HG02938 (cell line): ENCODE results near the gene NRK.
"Not testable (repeated sequence)": the region's sequence is repeated elsewhere in the genome, so short reads cannot be mapped to it uniquely, and the experiment has no call there.

Experiments
- ATAC-seq: cut with Tn5 transposase; IDR thresholded peaks from one replicate; pipeline ENCODE4 v1.9.1; 2021; ENCODE audit warnings: mild to moderate bottlenecking, moderate library complexity; ENCODE audit not compliant: unreplicated experiment

The NRK gene, protein sequence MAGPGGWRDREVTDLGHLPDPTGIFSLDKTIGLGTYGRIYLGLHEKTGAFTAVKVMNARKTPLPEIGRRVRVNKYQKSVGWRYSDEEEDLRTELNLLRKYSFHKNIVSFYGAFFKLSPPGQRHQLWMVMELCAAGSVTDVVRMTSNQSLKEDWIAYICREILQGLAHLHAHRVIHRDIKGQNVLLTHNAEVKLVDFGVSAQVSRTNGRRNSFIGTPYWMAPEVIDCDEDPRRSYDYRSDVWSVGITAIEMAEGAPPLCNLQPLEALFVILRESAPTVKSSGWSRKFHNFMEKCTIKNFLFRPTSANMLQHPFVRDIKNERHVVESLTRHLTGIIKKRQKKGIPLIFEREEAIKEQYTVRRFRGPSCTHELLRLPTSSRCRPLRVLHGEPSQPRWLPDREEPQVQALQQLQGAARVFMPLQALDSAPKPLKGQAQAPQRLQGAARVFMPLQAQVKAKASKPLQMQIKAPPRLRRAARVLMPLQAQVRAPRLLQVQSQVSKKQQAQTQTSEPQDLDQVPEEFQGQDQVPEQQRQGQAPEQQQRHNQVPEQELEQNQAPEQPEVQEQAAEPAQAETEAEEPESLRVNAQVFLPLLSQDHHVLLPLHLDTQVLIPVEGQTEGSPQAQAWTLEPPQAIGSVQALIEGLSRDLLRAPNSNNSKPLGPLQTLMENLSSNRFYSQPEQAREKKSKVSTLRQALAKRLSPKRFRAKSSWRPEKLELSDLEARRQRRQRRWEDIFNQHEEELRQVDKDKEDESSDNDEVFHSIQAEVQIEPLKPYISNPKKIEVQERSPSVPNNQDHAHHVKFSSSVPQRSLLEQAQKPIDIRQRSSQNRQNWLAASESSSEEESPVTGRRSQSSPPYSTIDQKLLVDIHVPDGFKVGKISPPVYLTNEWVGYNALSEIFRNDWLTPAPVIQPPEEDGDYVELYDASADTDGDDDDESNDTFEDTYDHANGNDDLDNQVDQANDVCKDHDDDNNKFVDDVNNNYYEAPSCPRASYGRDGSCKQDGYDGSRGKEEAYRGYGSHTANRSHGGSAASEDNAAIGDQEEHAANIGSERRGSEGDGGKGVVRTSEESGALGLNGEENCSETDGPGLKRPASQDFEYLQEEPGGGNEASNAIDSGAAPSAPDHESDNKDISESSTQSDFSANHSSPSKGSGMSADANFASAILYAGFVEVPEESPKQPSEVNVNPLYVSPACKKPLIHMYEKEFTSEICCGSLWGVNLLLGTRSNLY (N-terminal part only)

DNA sequence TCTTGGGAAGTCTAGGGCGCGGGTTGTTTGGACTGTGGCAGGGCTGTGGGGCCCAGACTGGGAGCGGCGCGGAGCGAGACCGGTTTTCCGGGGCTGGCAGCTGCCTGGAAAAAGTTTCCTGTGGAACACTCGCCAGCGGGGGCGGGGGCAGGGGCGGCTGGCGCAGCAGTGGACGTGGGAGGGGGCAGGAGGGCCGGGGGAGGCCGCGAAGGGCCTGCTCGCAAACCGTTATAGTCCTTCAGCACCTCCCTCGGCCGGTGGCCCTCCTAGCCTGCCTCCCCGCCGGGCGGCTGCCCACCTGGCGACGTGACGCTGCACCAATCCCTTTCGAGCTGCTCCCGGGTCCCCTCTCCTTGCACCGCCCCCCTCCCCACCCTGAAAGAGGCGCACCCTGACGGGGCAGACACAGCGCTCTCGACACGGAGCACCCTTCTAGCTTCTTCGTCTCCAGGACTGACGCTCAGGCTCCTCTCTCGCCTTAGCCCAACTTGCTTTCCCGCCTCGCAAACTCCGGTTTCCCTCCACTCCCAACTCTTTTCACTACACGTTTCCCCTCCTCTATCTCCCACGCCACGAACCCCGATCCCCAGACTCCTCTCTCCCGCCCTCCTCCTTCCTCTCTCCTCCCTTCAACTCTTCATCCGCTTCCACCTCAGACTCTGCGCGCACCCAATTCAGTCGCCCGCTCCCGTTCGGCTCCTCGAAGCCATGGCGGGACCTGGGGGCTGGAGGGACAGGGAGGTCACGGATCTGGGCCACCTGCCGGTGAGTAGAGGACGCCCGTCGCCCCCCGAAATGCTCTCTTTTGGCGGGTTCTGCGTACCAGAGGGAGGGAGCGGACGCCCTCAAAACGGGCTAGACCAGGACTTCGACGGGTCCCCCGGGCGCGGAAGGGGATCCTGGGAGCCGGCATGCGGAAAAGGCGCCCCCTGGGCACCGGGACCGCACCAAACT, at the start of gene NRK:
NRK (plus strand) TSS at position 402 of the 954 bp plus-strand sequence; CDS start at position 709, 307 bp downstream.
- no peak for ATAC-seq

DNA sequence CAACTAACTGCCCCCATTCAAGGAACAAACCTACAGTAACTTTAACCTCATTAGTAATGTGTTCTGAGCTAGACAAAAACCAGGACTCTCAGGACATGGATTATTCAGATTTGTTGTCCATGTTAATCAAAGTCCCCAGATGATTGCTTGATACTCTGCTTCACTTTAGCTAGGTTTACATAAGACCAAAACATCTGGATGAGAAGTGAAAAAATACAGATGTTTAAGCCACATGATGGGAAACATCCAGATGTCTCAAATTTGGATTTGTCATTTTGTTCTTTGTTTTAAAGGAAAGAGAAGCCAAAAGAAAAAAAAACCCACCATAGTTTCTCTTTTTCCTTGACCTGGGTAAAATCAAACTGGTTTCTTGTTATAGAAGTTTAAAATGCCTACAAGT, 48.5 kb upstream of the NRK start:
- ATAC-seq = no peak

DNA sequence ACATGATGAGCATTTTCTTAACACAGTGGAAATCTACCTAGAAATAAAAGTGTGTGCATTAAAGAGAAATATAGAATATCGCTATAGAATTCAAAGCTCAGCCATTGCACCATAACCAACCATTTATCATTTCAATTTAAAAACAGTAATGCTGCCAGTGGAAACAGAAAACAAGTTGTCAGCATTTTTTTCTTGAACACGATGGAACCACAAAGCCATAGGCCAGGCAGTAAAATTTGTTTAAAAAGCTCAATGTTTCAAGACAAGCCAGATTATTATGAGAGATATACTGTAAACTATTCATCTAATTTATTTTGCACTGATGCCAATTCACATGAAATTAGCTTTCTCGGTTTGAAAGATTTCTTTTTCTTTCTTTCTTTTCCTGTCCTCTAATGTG, 46.7 kb upstream of the NRK start:
- ATAC-seq = no peak

DNA sequence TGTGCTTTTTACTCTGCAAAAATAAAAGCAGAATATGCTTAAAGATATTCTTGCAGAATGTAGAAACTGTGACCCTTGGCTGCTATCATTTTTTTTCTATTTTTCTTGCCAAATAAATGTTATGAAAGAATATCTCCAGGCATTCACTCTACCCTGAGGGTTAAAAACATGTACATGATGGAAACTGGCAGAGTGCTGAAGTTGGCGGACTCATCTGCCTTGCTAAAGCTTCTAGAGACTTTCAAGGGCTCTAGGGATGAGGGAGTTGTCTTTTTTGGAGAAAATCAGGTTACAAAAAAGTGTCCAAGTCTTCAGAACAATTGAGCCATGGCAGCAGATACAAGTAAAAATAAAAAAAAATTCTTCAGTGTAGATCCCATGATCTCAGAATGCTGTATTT, 40.5 kb upstream of the NRK start:
- no peak for ATAC-seq

DNA sequence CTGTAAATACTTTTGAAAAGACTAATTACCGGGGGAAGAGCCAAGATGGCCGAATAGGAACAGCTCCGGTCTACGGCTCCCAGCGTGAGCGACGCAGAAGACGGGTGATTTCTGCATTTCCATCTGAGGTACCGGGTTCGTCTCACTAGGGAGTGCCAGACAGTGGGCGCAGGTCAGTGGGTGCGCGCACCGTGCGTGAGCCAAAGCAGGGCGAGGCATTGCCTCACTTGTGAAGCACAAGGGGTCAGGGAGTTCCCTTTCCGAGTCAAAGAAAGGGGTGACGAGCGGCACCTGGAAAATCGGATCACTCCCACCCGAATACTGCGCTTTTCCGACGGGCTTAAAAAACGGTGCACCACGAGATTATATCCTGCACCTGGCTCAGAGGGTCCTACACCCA, 25.5 kb upstream of the NRK start:
- ATAC-seq = not testable (repeated sequence)

DNA sequence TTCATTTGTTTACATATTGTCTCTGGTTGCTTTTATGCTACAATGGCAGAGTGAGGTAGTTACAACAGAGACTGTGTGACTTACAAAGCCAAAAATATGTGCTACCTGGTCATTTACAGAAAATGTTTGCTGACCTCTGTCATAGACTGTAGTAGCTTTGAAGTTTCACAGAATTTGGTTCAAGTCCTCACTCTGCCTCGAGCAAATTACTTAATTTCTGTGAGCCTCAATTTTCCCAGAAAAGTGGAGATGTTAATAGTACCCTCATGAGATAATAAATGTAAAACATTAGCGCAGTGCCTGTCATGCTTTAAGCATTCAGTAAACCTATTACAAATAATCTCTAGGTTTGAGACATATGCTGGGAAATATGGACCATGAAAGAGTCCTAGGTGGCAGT, 18.4 kb upstream of the NRK start:
- ATAC-seq = no peak

DNA sequence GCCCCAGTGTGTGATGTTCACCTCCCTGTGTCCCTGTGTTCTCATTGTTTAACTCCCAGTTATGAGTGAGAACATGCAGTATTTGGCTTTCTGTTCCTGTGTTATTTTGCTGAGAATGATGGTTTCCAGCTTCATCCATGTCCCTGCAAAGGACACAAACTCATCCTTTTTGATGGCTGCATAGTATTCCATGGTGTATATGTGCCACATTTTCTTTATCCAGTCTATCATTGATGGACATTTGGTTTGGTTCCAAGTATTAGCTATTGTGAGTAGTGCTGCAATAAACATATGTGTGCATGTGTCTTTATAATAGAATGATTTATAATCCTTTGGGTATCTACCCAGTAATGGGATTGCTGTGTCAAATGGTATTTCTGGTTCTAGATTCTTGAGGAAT, 16.7 kb upstream of the NRK start:
- ATAC-seq = not testable (repeated sequence)

DNA sequence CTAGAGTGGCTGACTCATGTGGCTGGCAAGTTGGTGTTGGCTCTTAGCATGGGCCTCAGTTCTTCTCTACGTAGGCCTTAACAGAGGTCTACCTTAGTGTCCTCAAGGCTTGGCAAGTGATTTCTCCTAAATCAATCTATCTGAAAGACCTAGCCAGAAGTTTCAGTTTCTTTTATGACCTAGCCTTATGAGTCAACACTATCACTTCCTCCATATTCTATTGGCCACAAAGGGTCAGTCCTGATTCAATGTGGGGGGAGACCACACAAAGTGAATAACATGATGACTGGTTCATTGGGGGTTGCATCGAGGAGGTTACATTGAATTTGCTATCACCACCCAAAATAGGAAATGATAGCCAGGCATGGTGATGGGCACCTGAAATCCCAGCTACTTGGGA, 5.8 kb upstream of the NRK start:
- ATAC-seq = no peak

DNA sequence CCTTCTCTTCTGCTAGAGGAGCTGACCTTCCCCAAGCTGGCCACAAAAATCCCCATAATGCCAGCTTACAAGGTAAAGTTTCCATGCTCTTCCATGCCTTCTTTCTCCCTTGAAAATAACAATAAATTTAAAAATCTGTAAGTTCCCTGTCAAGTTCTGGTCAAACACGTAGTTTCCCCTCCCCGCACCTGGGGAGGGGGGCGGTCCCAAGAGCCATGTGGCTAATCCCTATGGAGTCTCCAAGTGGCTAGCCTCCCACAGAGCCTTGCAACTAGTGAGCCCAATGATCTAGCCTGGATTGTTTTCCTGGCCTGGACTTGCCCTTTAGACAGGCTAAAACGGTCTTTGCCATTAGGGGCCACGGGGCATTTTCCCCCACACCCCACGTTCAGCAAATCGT, 2.1 kb upstream of the NRK start:
- ATAC-seq = no peak

DNA sequence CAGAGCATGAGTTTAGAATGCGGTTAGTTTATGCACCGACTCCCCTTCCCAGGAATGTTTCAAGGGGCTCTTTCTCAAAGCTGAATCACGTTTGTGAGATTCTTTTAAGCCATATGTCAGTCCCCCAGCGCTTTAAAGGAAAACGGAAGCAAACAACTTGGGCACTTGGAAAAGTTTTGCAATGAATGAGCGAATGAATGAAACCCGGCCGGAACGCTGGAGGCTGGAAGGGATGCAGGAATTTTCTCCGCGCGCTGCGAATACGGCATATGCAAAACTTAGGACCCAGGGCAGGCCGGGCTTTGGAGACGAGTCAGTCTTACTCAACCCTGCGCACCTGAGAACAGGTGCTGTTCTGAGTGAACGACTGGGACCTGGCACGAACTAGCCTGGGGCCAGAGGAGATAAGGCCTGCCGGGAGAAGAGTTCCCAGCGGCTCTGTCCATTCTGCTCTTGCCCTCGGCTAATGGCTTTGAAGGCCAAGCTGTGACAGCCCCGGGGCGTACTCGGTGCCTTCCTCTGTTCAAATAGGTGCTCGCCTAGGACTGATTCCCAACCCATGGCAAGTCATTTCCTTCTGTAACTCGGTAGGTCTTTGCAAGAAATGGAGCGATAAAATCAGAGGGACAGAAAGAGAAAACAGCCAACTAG, 743 bp upstream of the NRK start:
- ATAC-seq = no peak

DNA sequence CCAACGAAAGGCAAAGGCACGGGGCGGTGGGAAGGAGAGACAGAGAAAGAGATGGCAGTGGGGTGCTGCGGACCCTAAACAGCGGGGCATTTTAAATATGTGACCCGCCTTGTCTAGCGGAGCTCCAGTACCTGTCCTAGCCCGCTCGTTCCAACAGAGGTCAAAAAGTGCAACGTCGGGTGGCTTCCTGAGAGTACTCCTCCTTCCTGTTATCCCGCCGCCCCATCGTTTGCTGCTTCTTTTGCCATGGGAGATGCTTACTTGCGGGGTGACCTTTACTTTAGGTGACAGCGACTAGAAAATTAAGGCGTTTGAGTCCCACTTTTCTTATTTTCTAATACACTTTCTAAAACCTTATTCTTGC, 735 bp downstream of the NRK start:
- ATAC-seq = no peak

DNA sequence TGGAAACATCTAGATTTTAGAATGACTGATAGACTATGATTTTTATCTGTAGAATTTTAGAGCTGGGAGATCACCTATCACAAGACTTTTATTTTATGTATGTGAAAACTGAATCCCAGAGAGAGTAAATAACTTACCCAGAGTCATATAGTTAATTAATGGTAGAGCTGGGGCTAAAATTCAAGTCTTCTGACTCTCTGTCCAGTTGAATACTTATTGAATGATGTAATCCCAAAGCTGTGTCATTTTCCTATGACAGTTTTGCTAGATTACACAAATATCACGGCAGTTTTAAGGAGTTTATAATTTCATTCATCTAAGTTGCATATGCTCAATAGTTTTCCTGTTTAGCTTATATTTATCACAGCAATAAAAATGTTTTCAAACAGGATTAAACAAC, 6.7 kb downstream of the NRK start:
- no peak for ATAC-seq

DNA sequence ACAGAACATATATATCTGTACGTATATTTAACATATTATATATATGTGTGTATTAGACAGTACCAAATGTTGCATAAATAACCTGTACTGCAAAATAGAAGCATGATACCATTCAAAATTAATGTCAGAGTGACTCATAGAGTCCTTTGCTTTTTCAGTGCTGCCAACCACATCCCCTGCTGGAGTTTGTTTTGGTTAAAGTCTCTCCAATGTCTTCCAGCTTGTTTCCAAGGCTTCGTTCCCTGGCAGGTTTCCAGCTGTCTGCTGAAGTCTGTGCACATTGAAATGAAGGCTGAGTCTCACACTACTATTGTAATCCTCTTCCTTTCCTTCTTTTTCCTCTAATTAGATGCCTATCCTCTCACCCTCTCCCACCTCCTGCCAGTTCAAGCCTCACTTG, 14.9 kb downstream of the NRK start:
- no peak for ATAC-seq

DNA sequence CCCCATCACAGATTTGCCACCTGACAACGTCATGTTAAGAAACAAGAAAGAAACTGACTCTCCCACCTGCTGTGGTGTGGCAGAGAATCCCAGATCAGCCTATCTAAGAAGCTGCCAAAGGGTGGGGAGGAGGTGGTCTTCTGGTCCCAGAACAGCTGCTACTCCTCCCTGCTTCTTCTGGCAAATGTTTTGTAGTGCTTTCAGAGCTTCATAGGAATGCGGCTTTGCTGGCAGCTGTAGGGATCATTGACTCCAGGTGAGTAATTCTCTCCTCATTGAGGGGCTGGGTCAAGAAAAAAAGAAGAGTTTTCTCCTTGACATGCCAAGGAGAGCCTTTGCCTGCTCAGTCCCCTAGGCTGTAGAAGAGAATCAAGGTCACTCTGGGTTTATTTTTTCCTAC, 23.3 kb downstream of the NRK start:
- no peak for ATAC-seq

DNA sequence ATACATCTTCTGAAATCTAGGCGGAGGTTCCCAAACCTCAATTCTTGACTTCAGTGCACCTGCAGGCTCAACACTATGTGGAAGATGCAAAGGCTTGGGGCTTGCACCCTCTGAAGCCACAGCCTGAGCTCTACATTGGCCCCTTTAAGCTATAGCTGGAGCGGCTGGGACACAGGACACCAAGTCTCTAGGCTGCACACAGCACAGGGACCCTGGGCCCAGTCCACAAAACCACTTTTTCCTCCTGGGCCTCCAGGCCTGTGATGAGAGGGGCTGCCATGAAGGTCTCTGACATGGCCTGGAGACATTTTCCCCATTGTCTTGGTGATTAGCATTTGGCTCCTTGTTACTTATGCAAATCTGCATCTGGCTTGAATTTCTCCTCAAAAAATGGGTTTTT, 27.8 kb downstream of the NRK start:
- ATAC-seq = not testable (repeated sequence)

DNA sequence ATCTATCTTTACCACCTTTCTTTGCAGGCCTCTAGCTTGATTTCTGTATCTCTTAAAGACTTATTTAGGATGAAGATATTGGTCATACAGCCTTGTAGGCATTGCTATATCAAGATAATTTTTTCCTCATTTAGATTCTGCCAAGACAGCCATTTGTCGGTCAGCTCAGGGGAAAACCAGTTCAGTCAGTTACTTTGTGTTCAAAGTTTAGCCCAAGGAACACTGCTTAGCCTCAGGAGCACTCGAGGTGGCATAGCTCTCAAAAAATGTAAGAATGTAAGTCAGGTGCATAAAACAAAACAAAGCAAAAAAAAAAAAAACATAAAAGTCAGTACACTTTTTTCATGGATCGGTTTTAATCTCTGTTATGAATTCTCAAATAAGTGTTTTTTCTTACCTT, 43.4 kb downstream of the NRK start:
- ATAC-seq = no peak

DNA sequence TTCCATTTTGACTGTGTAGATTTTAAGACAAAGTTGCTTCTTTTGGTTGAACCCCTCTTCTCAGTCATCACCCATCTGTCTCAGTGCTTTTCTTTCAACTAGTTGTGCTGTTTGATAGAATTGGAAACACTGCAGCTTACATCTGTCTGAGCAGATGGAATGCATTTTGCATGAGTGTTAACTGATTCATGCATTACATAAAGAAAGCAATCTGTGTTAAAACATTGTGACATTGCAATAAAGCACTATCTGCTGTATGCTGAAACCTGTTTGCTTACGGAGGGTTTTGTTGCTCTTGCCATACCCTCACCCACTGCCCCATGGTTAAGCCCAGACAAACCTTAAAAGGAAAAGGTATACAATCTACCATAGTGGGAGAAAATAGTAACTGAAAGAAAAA, 47.4 kb downstream of the NRK start:
- ATAC-seq = no peak

DNA sequence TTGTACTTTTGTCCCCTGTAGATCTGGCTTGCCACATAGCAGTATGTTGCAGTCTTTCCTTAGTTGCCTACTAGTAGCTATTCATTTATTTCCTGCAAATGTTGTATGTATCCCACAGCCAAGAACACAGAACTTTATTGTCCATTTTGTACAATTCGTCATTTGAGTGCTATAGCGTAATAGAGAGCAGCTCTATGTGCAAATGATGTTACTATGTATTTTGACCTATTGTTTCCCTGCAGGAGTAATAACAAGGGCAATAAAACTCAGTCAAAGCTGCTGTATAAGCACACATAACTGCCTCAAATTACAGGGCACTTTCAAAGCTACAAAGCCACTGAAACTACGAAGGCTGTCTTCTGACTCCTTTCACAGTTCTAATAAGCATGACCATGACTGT, 48.1 kb downstream of the NRK start:
- no peak for ATAC-seq

DNA sequence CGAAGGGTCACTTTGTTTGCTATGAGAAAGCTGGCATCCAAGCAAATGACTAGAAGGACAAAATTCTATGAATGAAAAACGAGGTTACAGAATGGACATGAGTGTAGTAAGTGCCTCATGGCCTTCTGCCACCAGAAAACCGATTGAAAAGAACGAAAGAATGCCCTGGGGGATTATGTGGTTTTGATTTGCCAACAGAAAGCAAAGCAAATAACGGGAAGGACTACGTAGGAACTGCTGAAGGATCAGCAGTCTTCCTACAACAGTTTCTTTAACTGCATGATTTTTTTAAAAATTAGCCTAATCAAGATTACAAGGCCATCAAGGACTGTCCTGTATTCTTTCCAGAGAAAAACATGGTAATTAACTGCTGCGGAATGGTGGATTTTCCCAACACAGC, 50.6 kb downstream of the NRK start:
- ATAC-seq = no peak

DNA sequence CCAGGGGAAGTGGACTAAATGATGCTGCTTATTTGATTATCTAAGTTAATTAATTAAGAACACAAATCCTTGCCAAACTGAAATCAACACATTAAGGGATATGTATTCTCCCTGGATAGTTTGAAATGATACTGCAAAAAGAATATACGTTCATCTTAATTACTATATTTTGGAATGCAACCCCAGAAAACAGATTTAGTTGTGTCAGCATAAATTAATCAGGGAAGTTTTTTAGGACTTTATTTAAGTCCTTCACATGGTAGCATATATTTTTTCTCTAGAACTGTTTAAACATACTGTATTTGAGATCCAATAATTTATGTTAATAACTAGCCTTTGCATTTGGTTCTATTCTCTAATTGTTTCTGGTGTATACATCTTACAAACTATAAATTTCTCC, 52.5 kb downstream of the NRK start:
- no peak for ATAC-seq
